ENCODE data around the gene PSEN2.
"Not testable (repeated sequence)": the region's sequence is repeated elsewhere in the genome, so short reads cannot be mapped to it uniquely, and the experiment has no call there.

The PSEN2 gene

GRCh38 chr1:226870401-226871279 lies at the start of gene PSEN2:
TSS of gene PSEN2 (plus strand) at chr1:226870616. CDS start at chr1:226881908, 11,292 bp downstream.
- DNase-seq (ENCODE audit: low read depth), result no peak

- peak; percentile 96 for DNase-seq (ENCODE audit: low read depth)
Measured at GRCh38 chr1:226820941-226821718, 49.3 kb upstream of the PSEN2 start.

- no peak for DNase-seq (ENCODE audit: low read depth)
Measured at GRCh38 chr1:226821719-226822085, 48.7 kb upstream of the PSEN2 start.

- DNase-seq (ENCODE audit: low read depth), result no peak
Measured at GRCh38 chr1:226823643-226824042, 46.8 kb upstream of the PSEN2 start.

GRCh38 chr1:226825037-226825745 lies 45.2 kb upstream of the PSEN2 start:
- no peak for DNase-seq (ENCODE audit: low read depth)

GRCh38 chr1:226825746-226826100 lies 44.7 kb upstream of the PSEN2 start:
- DNase-seq (ENCODE audit: low read depth), result no peak

- no peak for DNase-seq (ENCODE audit: low read depth)
Measured at GRCh38 chr1:226826479-226827261, 43.7 kb upstream of the PSEN2 start.

- DNase-seq (ENCODE audit: low read depth), result no peak
Measured at GRCh38 chr1:226827458-226827857, 43.0 kb upstream of the PSEN2 start.

GRCh38 chr1:226827968-226828513 lies 42.4 kb upstream of the PSEN2 start:
- peak; percentile 47 for DNase-seq (ENCODE audit: low read depth)

- DNase-seq (ENCODE audit: low read depth), result no peak
Measured at GRCh38 chr1:226829105-226829504, 41.3 kb upstream of the PSEN2 start.

GRCh38 chr1:226831953-226832352 lies 38.5 kb upstream of the PSEN2 start:
- DNase-seq (ENCODE audit: low read depth), result no peak

- DNase-seq (ENCODE audit: low read depth), result no peak
Measured at GRCh38 chr1:226832613-226833012, 37.8 kb upstream of the PSEN2 start.

GRCh38 chr1:226834179-226834578 lies 36.2 kb upstream of the PSEN2 start:
- not testable (repeated sequence) for DNase-seq (ENCODE audit: low read depth)

- DNase-seq (ENCODE audit: low read depth), result not testable (repeated sequence)
Measured at GRCh38 chr1:226835396-226835795, 35.0 kb upstream of the PSEN2 start.

- DNase-seq (ENCODE audit: low read depth), result not testable (repeated sequence)
Measured at GRCh38 chr1:226837966-226838365, 32.5 kb upstream of the PSEN2 start.

GRCh38 chr1:226838456-226838855 lies 32.0 kb upstream of the PSEN2 start:
- no peak for DNase-seq (ENCODE audit: low read depth)

GRCh38 chr1:226845624-226846023 lies 24.8 kb upstream of the PSEN2 start:
- no peak for DNase-seq (ENCODE audit: low read depth)

GRCh38 chr1:226846786-226847185 lies 23.6 kb upstream of the PSEN2 start:
- DNase-seq (ENCODE audit: low read depth), result peak; percentile 19

GRCh38 chr1:226854548-226854947 lies 15.9 kb upstream of the PSEN2 start:
- DNase-seq (ENCODE audit: low read depth), result not testable (repeated sequence)

GRCh38 chr1:226862890-226863289 lies 7.5 kb upstream of the PSEN2 start:
- no peak for DNase-seq (ENCODE audit: low read depth)

GRCh38 chr1:226863446-226863845 lies 7.0 kb upstream of the PSEN2 start:
- peak; percentile 49 for DNase-seq (ENCODE audit: low read depth)
